NOMO-1 treated with dmso at 0.1 percent for 144 hours (cell line): ENCODE data around the gene ITCH.
"Not testable (repeated sequence)": the region's sequence is repeated elsewhere in the genome, so short reads cannot be mapped to it uniquely, and the experiment has no call there.

Source experiments
- DNase-seq: peaks from one replicate; lab custom pipeline; 2025; ENCODE audit not compliant: unreplicated experiment; lab: John Stamatoyannopoulos, UW

ITCH gene

GRCh38 chr20:34449674-34450592 lies 86.9 kb downstream of the ITCH start:
- no peak for DNase-seq

GRCh38 chr20:34452281-34452982 lies 89.4 kb downstream of the ITCH start:
- no peak for DNase-seq

GRCh38 chr20:34458631-34459030 lies 95.6 kb downstream of the ITCH start:
- no peak for DNase-seq

GRCh38 chr20:34459209-34459897 lies 96.3 kb downstream of the ITCH start:
- no peak for DNase-seq

GRCh38 chr20:34461779-34462087 lies 98.7 kb downstream of the ITCH start:
- no peak for DNase-seq

- DNase-seq = no peak
These were observed 105.9 kb downstream of the ITCH start for GRCh38 chr20:34468951-34469350.

- DNase-seq = peak; percentile 11
These were observed 109.3 kb downstream of the ITCH start for GRCh38 chr20:34472246-34472925.

- DNase-seq = no peak
These were observed 110.3 kb downstream of the ITCH start for GRCh38 chr20:34473262-34473883.

GRCh38 chr20:34475979-34476736 lies 113.1 kb downstream of the ITCH start:
- no peak for DNase-seq

- no peak for DNase-seq
These were observed 116.6 kb downstream of the ITCH start for GRCh38 chr20:34479627-34480026.

GRCh38 chr20:34482154-34482553 lies 119.1 kb downstream of the ITCH start:
- not testable (repeated sequence) for DNase-seq

GRCh38 chr20:34483585-34484220 lies 120.6 kb downstream of the ITCH start:
- not testable (repeated sequence) for DNase-seq

GRCh38 chr20:34485068-34485634 lies 122.1 kb downstream of the ITCH start:
- DNase-seq = no peak

GRCh38 chr20:34491226-34491931 lies 128.3 kb downstream of the ITCH start:
- DNase-seq = no peak

- no peak for DNase-seq
These were observed 128.9 kb downstream of the ITCH start for GRCh38 chr20:34491932-34492509.

- no peak for DNase-seq
These were observed 130.6 kb downstream of the ITCH start for GRCh38 chr20:34493646-34494045.

GRCh38 chr20:34495307-34495706 lies 132.2 kb downstream of the ITCH start:
- DNase-seq = no peak

GRCh38 chr20:34495916-34496315 lies 132.8 kb downstream of the ITCH start:
- DNase-seq = no peak
